Measurements from ENCODE around the gene FARP1.

DNA sequence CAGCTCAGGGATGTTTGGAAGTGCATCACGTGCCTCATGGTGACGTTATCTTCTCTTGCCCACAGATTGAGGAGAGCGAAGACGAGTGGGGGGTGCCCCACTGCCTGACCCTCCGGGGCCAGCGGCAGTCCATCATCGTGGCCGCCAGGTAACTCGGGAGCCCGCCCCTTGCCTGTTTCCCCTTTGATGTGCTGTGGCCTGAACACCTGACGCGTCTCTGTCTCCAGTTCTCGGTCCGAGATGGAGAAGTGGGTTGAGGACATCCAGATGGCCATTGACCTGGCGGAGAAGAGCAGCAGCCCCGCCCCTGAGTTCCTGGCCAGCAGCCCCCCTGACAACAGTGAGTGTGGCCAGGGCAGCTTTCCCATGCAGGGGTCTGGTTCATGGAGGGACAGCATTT lies 297.0 kb downstream of the FARP1 start:
- TF ChIP-seq, protein P1, sequence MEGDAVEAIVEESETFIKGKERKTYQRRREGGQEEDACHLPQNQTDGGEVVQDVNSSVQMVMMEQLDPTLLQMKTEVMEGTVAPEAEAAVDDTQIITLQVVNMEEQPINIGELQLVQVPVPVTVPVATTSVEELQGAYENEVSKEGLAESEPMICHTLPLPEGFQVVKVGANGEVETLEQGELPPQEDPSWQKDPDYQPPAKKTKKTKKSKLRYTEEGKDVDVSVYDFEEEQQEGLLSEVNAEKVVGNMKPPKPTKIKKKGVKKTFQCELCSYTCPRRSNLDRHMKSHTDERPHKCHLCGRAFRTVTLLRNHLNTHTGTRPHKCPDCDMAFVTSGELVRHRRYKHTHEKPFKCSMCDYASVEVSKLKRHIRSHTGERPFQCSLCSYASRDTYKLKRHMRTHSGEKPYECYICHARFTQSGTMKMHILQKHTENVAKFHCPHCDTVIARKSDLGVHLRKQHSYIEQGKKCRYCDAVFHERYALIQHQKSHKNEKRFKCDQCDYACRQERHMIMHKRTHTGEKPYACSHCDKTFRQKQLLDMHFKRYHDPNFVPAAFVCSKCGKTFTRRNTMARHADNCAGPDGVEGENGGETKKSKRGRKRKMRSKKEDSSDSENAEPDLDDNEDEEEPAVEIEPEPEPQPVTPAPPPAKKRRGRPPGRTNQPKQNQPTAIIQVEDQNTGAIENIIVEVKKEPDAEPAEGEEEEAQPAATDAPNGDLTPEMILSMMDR (IDR thresholded peaks at IDR 0.05) = no peak
- TF ChIP-seq POLR2A (IDR thresholded peaks at IDR 0.05) = no peak

All from body of pancreas (tissue), 4 donors.